Measurements from ENCODE around the gene LSM4. TPM values are rescaled to one million over a fixed set of nuclear protein-coding genes. Genes with fewer than 3 reads are reported as not detected.
A peak's percentile ranks its signal among the peaks of the same experiment; 100 is the strongest.

The LSM4 gene
- total and polyA plus RNA-seq, 2 of the 4 experiments (the other 2 are of a cell fraction), result 44.8 to 118 TPM

GRCh38 chr19:18340990-18341868 lies 18.4 kb upstream of the LSM4 start:
- Histone ChIP-seq H3K14ac (replicated peaks; ENCODE audit: low read depth, low read length) (peak overlapping the region; percentile 73), H3K9me1 (ENCODE audit: insufficient read depth, low read length) (peaks cover 4% of the 10 kb centered on the region; the same call in 1 of the 2 replicates), H2AFZ (replicated peaks; ENCODE audit: low read length, poor library complexity) (peak overlapping the region; percentile 90), H3K79me1 (ENCODE audit: low read depth in 1 of 2, low read length in 2 of 2) (peaks cover 0 to 18% of the 10 kb centered on the region in 2 experiments; a peak in 3 of 4 replicates), H3K27me3 (ENCODE audit: control insufficient read depth, insufficient read depth, low read length) (no peaks in the 10 kb centered on the region), H3K56ac (ENCODE audit: extremely low read depth, insufficient read depth, low read length) (no peak overlapping the region), H2BK15ac (ENCODE audit: low read depth, low read length) (0 out of 3 replicates have a peak overlapping the region, but pooled peaks have one; percentile 2), H2BK20ac (ENCODE audit: low read depth, low read length) (no peak overlapping the region), H4K5ac (ENCODE audit: low read depth, low read length) (0 out of 2 replicates have a peak overlapping the region, but pooled peaks have one; percentile 28), H2AK5ac (ENCODE audit: low read depth, low read length) (peak overlapping the region; percentile 66), H3K9me3 (ENCODE audit: control insufficient read depth, insufficient read depth, low read length) (no peaks in the 10 kb centered on the region), H2BK5ac (ENCODE audit: low read depth, low read length, poor library complexity, severe bottlenecking) (no peak overlapping the region), H4K8ac (ENCODE audit: low read depth in 2 of 2, low read length in 2 of 2) (peak overlapping the region in 1 of 2 experiments; percentile 69; a peak in 2 of 4 replicates), H3K4me1 (ENCODE audit: control insufficient read depth, insufficient read depth, low read length) (peaks cover 12% of the 10 kb centered on the region), H3K27ac (ENCODE audit: insufficient read depth, low read length) (peak overlapping the region; percentile 10; the same call in 1 of the 2 replicates), H3K4ac (ENCODE audit: low read depth, low read length) (peak overlapping the region; percentile 57), H4K91ac (ENCODE audit: insufficient read depth, low read depth, low read length) (0 out of 2 replicates have a peak overlapping the region, but pooled peaks have one; percentile 4), H3K9ac (ENCODE audit: low read depth, low read length) (peak overlapping the region; percentile 62), H3K4me3 (ENCODE audit: insufficient read depth, low read depth, low read length) (peak overlapping the region; percentile 78), H2BK120ac (ENCODE audit: low read depth, low read length) (0 out of 2 replicates have a peak overlapping the region, but pooled peaks have one; percentile 24), H4K20me1 (ENCODE audit: insufficient read depth, low read length) (peaks cover 4% of the 10 kb centered on the region; the same call in 1 of the 2 replicates), H3K4me2 (ENCODE audit: low read depth, low read length) (peak overlapping the region; percentile 85), H2AK9ac (replicated peaks; ENCODE audit: low read depth, low read length, poor library complexity) (peak overlapping the region; percentile 65), H3K23ac (ENCODE audit: low read depth, low read length) (peak overlapping the region; percentile 34; the same call in 1 of the 2 replicates), H3K36me3 (ENCODE audit: control insufficient read depth, insufficient read depth, low read length) (peaks cover 2% of the 10 kb centered on the region; the same call in 1 of the 2 replicates), H3K18ac (ENCODE audit: low read depth, low read length) (no peak overlapping the region; the same call in 1 of the 2 replicates)
- dilution Hi-C loops (cut with HindIII; ENCODE audit: low sequenced_read_pairs, unreplicated experiment) (no loop called here), intact Hi-C loops (cut with micrococcal nuclease) (no loop called here), in situ Hi-C loops (cut with MboI; ENCODE audit: low sequenced_read_pairs) (no loop called here)
- no TSS peak for BruUV-seq (replicated peaks)
- POLR2A ChIA-PET (ENCODE audit: unreplicated experiment), result no interaction called here
- CTCF ChIA-PET, result no interaction called here
- peak; percentile 42 for DNase-seq
- WGBS, 2 experiments (ENCODE audit: extremely low coverage in 2 of 2, insufficient read length in 1 of 2), result no CpG with 5 or more reads among the region's 18 CpGs
- peak; percentile 68 for ATAC-seq (ENCODE audit: low read depth)
- TF ChIP-seq NFE2L2 (IDR thresholded peaks at IDR 0.05; ENCODE audit: low read depth, low read length), result no peak
- TF ChIP-seq POLR2A (IDR thresholded peaks at IDR 0.05; ENCODE audit: low read depth, low read length), result no peak
- TF ChIP-seq MAZ (IDR thresholded peaks at IDR 0.05; ENCODE audit: borderline replicate concordance, low read depth, low read length), result peak; percentile 49; the same call in 1 of the 2 replicates
- no peak for TF ChIP-seq RCOR1 (IDR thresholded peaks at IDR 0.05; ENCODE audit: insufficient replicate concordance, low read length)
- TF ChIP-seq BHLHE40 (IDR thresholded peaks at IDR 0.05; ENCODE audit: low read depth, low read length), result no peak
- TF ChIP-seq MAFK (IDR thresholded peaks at IDR 0.05; ENCODE audit: low read depth, low read length), result no peak
- no peak for TF ChIP-seq ELK1 (IDR thresholded peaks at IDR 0.05; ENCODE audit: borderline replicate concordance, low read depth, low read length)
- no peak for TF ChIP-seq CTCF (conservative IDR thresholded peaks at IDR 0.05; ENCODE audit: low read depth, low read length)
- TF ChIP-seq CHD1 (IDR thresholded peaks at IDR 0.05; ENCODE audit: low read depth, low read length), result no peak
- peak; percentile 93 for TF ChIP-seq USF2 (IDR thresholded peaks at IDR 0.05; ENCODE audit: low read depth, low read length)
- no peak for TF ChIP-seq CEBPB (IDR thresholded peaks at IDR 0.05; ENCODE audit: low read depth, low read length)
- no peak for TF ChIP-seq RAD21 (IDR thresholded peaks at IDR 0.05; ENCODE audit: low read length)
- no peak for TF ChIP-seq FOS (IDR thresholded peaks at IDR 0.05; ENCODE audit: low read depth, low read length)

All from IMR-90 (cell line).